ENCODE data around the gene PLEKHA6.

PLEKHA6 gene

GRCh38 chr1:204398197-204399125, 38.7 kb upstream of the PLEKHA6 start:
- Histone ChIP-seq H3K9me3 (no peaks in the 10 kb centered on the region), H3K27me3 (ENCODE audit: low read depth) (no peaks in the 10 kb centered on the region), H3K4me3 (no peak overlapping the region), H3K4me1 (no peaks in the 10 kb centered on the region), H3K36me3 (replicated peaks) (peaks cover 23% of the 10 kb centered on the region)
- in situ Hi-C loops (cut with MboI; ENCODE audit: low sequenced_read_pairs): no loop called here
- DNase-seq (ENCODE audit: low spot score in 2 of 2): peak; percentile 83 to 87

GRCh38 chr1:204396015-204396583, 36.4 kb upstream of the PLEKHA6 start:
- no peaks in the 10 kb centered on the region for H3K4me1 ChIP-seq
- H3K9me3 ChIP-seq: no peaks in the 10 kb centered on the region
- in situ Hi-C loops (cut with MboI; ENCODE audit: low sequenced_read_pairs): no loop called here
- peaks cover 9% of the 10 kb centered on the region for H3K36me3 ChIP-seq (replicated peaks)
- no peak for DNase-seq (ENCODE audit: low spot score in 2 of 2)
- H3K27me3 ChIP-seq (ENCODE audit: low read depth): no peaks in the 10 kb centered on the region
- H3K4me3 ChIP-seq: no peak overlapping the region

- Histone ChIP-seq H3K27me3 (ENCODE audit: low read depth) (no peaks in the 10 kb centered on the region), H3K4me3 (no peak overlapping the region), H3K36me3 (replicated peaks) (no peaks in the 10 kb centered on the region), H3K4me1 (no peaks in the 10 kb centered on the region), H3K9me3 (no peaks in the 10 kb centered on the region)
- in situ Hi-C loops (cut with MboI; ENCODE audit: low sequenced_read_pairs): no loop called here
- no peak for DNase-seq (ENCODE audit: low spot score in 2 of 2)
Measured at GRCh38 chr1:204391629-204392028, 31.9 kb upstream of the PLEKHA6 start.

GRCh38 chr1:204390751-204391466, 31.2 kb upstream of the PLEKHA6 start:
- H3K4me1 ChIP-seq: no peaks in the 10 kb centered on the region
- H3K4me3 ChIP-seq: no peak overlapping the region
- in situ Hi-C loops (cut with MboI; ENCODE audit: low sequenced_read_pairs): no loop called here
- no peak for DNase-seq (ENCODE audit: low spot score in 2 of 2)
- H3K9me3 ChIP-seq: no peaks in the 10 kb centered on the region
- no peaks in the 10 kb centered on the region for H3K27me3 ChIP-seq (ENCODE audit: low read depth)
- no peaks in the 10 kb centered on the region for H3K36me3 ChIP-seq (replicated peaks)

GRCh38 chr1:204385727-204386126, 26.0 kb upstream of the PLEKHA6 start:
- no peak for DNase-seq (ENCODE audit: low spot score in 2 of 2)
- Histone ChIP-seq H3K36me3 (replicated peaks) (no peaks in the 10 kb centered on the region), H3K27me3 (ENCODE audit: low read depth) (peaks cover 2% of the 10 kb centered on the region; the same call in 1 of the 2 replicates), H3K4me1 (no peaks in the 10 kb centered on the region), H3K4me3 (no peak overlapping the region), H3K9me3 (no peaks in the 10 kb centered on the region)
- in situ Hi-C loops (cut with MboI; ENCODE audit: low sequenced_read_pairs): no loop called here

GRCh38 chr1:204384636-204385352, 25.1 kb upstream of the PLEKHA6 start:
- no peaks in the 10 kb centered on the region for H3K4me1 ChIP-seq
- DNase-seq (ENCODE audit: low spot score in 2 of 2): no peak
- peaks cover 6% of the 10 kb centered on the region; the same call in 1 of the 2 replicates for H3K27me3 ChIP-seq (ENCODE audit: low read depth)
- no peaks in the 10 kb centered on the region for H3K9me3 ChIP-seq
- in situ Hi-C loops (cut with MboI; ENCODE audit: low sequenced_read_pairs): no loop called here
- no peak overlapping the region for H3K4me3 ChIP-seq
- no peaks in the 10 kb centered on the region for H3K36me3 ChIP-seq (replicated peaks)

- Histone ChIP-seq H3K4me1 (no peaks in the 10 kb centered on the region), H3K4me3 (no peak overlapping the region), H3K36me3 (replicated peaks) (no peaks in the 10 kb centered on the region), H3K27me3 (ENCODE audit: low read depth) (peaks cover 7% of the 10 kb centered on the region; the same call in 1 of the 2 replicates), H3K9me3 (no peaks in the 10 kb centered on the region)
- no peak for DNase-seq (ENCODE audit: low spot score in 2 of 2)
- in situ Hi-C loops (cut with MboI; ENCODE audit: low sequenced_read_pairs): no loop called here
Measured at GRCh38 chr1:204383163-204383904, 23.6 kb upstream of the PLEKHA6 start.

GRCh38 chr1:204382714-204383083, 23.0 kb upstream of the PLEKHA6 start:
- no peak for DNase-seq (ENCODE audit: low spot score in 2 of 2)
- in situ Hi-C loops (cut with MboI; ENCODE audit: low sequenced_read_pairs): no loop called here

GRCh38 chr1:204380293-204380831, 20.6 kb upstream of the PLEKHA6 start:
- in situ Hi-C loops (cut with MboI; ENCODE audit: low sequenced_read_pairs): no loop called here
- Histone ChIP-seq H3K4me1 (peaks cover 3% of the 10 kb centered on the region), H3K9me3 (no peaks in the 10 kb centered on the region), H3K36me3 (replicated peaks) (no peaks in the 10 kb centered on the region), H3K4me3 (no peak overlapping the region), H3K27me3 (ENCODE audit: low read depth) (peaks cover 25% of the 10 kb centered on the region)
- DNase-seq (ENCODE audit: low spot score in 2 of 2): no peak

More at GRCh38 chr1:204382714-204383083, 23.0 kb upstream of the PLEKHA6 start:
- H3K4me3 ChIP-seq: no peak overlapping the region
- peaks cover under 1% of the 10 kb centered on the region for H3K4me1 ChIP-seq
- no peaks in the 10 kb centered on the region for H3K36me3 ChIP-seq (replicated peaks)
- no peaks in the 10 kb centered on the region for H3K9me3 ChIP-seq
- H3K27me3 ChIP-seq (ENCODE audit: low read depth): peaks cover 8% of the 10 kb centered on the region; the same call in 1 of the 2 replicates

- Histone ChIP-seq H3K4me1 (peaks cover 3% of the 10 kb centered on the region), H3K27me3 (ENCODE audit: low read depth) (peaks cover 42% of the 10 kb centered on the region), H3K36me3 (replicated peaks) (no peaks in the 10 kb centered on the region), H3K4me3 (peak overlapping the region; percentile 34), H3K9me3 (no peaks in the 10 kb centered on the region)
- DNase-seq (ENCODE audit: low spot score in 2 of 2): peak; percentile 21 to 68
- in situ Hi-C loops (cut with MboI; ENCODE audit: low sequenced_read_pairs): no loop called here
Measured at GRCh38 chr1:204377800-204378668, 18.3 kb upstream of the PLEKHA6 start.

- H3K27me3 ChIP-seq (ENCODE audit: low read depth): peaks cover 44% of the 10 kb centered on the region
- in situ Hi-C loops (cut with MboI; ENCODE audit: low sequenced_read_pairs): no loop called here
Measured at GRCh38 chr1:204376919-204377799, 17.4 kb upstream of the PLEKHA6 start.

More at GRCh38 chr1:204376919-204377799, 17.4 kb upstream of the PLEKHA6 start:
- DNase-seq (ENCODE audit: low spot score in 2 of 2): no peak
- H3K4me3 ChIP-seq: peak overlapping the region; percentile 34
- H3K4me1 ChIP-seq: peaks cover 3% of the 10 kb centered on the region
- H3K9me3 ChIP-seq: no peaks in the 10 kb centered on the region
- no peaks in the 10 kb centered on the region for H3K36me3 ChIP-seq (replicated peaks)

All from HAP-1 (cell line).